Measurements from ENCODE around the gene SYDE2. TPM values are rescaled to one million over a fixed set of nuclear protein-coding genes. Genes with fewer than 3 reads are reported as not detected.

The SYDE2 gene
- total RNA-seq, 4 donors from 2014 or later, result 7.6 to 15.6 (median 10.9) TPM

GRCh38 chr1:85111695-85112094, 89.1 kb downstream of the SYDE2 start:
- TF ChIP-seq, protein P1, sequence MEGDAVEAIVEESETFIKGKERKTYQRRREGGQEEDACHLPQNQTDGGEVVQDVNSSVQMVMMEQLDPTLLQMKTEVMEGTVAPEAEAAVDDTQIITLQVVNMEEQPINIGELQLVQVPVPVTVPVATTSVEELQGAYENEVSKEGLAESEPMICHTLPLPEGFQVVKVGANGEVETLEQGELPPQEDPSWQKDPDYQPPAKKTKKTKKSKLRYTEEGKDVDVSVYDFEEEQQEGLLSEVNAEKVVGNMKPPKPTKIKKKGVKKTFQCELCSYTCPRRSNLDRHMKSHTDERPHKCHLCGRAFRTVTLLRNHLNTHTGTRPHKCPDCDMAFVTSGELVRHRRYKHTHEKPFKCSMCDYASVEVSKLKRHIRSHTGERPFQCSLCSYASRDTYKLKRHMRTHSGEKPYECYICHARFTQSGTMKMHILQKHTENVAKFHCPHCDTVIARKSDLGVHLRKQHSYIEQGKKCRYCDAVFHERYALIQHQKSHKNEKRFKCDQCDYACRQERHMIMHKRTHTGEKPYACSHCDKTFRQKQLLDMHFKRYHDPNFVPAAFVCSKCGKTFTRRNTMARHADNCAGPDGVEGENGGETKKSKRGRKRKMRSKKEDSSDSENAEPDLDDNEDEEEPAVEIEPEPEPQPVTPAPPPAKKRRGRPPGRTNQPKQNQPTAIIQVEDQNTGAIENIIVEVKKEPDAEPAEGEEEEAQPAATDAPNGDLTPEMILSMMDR (IDR thresholded peaks at IDR 0.05; ENCODE audit: low read depth), result no peak

- TF ChIP-seq, protein P1 (IDR thresholded peaks at IDR 0.05; ENCODE audit: low read depth), result no peak
Observed at GRCh38 chr1:85109475-85109874, 91.3 kb downstream of the SYDE2 start.

Small RNA genes within 50 kb of the gene (small RNA-seq; reads per million reads assigned to genes)
- gene MIR4423, result not detected

Other genes starting within 250 kb of the SYDE2 start
- 1 to 10 TPM in 2 of 4 donors, under 1 TPM in 1, not detected in 1; 0.38 to 6.6 (median 1.4) TPM for gene MCOLN2, start 203.9 kb downstream of the SYDE2 start, total RNA-seq
- gene MCOLN3, start 152.5 kb downstream of the SYDE2 start, total RNA-seq, result 10 to 100 TPM in 1 of 4 donors, 1 to 10 TPM in 3; 7.0 to 13.4 (median 7.7) TPM
- gene C1orf52, start 58.6 kb upstream of the SYDE2 start, total RNA-seq, result 10 to 100 TPM; 12.7 to 20.7 (median 17.9) TPM
- gene BCL10, start 75.6 kb upstream of the SYDE2 start, total RNA-seq, result 10 to 100 TPM; 14.9 to 24.0 (median 19.5) TPM

All from subcutaneous adipose tissue (tissue), 4 donors.